GM12891 (cell line): ENCODE results near the gene AP1B1.

Experiments
- PAX5 ChIP-seq: IDR thresholded peaks from 2 replicates; pipeline ENCODE4 v1.6.1; 2011; ENCODE audit warnings: low read length, moderate library complexity, mild to moderate bottlenecking; ENCODE audit not compliant: insufficient read depth, severe bottlenecking
- POLR2A ChIP-seq: IDR thresholded peaks from 2 replicates; pipeline ENCODE4 v1.6.1; 2011; ENCODE audit warnings: low read depth, low read length, control low read depth

DNA sequence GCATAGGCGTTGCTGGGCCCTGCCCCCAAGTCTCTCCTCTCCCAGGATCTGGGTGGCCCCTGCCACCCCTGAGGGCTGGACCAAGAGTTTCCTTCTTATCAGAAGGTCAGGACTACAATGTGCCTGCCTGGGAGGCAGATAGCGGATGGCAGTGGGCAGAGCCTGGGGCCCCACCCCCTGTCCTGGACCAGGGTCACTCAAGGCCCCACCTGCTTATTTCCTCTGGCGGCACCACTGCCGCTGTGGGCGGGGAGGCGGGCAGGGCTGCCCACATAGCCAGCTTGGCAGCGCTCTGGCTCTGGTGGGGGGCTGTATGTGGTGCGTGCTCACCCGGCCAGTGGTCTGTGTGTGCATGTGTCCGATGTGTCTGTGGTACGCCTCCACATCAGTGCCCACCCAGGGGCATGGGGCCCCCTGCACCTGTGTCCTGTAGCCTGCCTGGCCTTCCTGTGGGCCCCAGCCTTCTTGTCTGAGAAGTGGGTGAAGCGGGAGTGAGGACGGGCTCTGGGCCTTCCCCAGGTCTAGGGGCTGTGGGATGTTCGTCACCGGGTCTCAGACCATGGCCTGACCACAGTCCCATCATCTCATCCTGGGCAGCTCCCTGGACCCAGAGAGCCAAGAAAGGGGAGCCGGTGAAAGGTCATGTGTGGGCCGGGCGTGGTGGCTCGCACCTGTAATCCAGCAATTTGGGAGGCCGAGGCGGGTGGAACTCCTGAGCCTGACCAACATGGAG, 78.9 kb downstream of the AP1B1 start:
- TF ChIP-seq POLR2A (no peak), PAX5 (no peak)
